IMR-90 (cell line): Measurements from ENCODE around the gene SNX30.

ENCODE experiments used
- BHLHE40 ChIP-seq: fragments of 150-350 bp; IDR thresholded peaks from 2 replicates; pipeline ENCODE4 v1.6.1; 2016; ENCODE audit warnings: mild to moderate bottlenecking, low read depth, low read length
- CEBPB ChIP-seq: IDR thresholded peaks from 2 replicates; pipeline ENCODE4 v1.6.1; 2012; ENCODE audit warnings: low read depth, low read length, improper control_type of control experiment
- ELK1 ChIP-seq: fragments of 150-350 bp; IDR thresholded peaks from 2 replicates; pipeline ENCODE4 v1.6.1; 2016; ENCODE audit warnings: low read depth, mild to moderate bottlenecking, low read length, moderate library complexity, borderline replicate concordance
- MXI1 ChIP-seq: IDR thresholded peaks from 2 replicates; pipeline ENCODE4 v1.6.1; 2012; ENCODE audit warnings: low read depth, mild to moderate bottlenecking, low read length, moderate library complexity, borderline replicate concordance
- POLR2A ChIP-seq: IDR thresholded peaks from 2 replicates; pipeline ENCODE4 v1.6.1; 2012; ENCODE audit warnings: mild to moderate bottlenecking, low read depth, low read length
- RAD21 ChIP-seq: IDR thresholded peaks from 2 replicates; pipeline ENCODE4 v1.6.1; 2012; ENCODE audit warnings: low read length, improper control_type of control experiment
- RFX5 ChIP-seq: IDR thresholded peaks from 2 replicates; pipeline ENCODE4 v1.8.0; 2012; ENCODE audit warnings: low read depth, mild to moderate bottlenecking, low read length, moderate library complexity
- SMC3 ChIP-seq: fragments of 150-350 bp; IDR thresholded peaks from 2 replicates; pipeline ENCODE4 v1.6.1; 2016; ENCODE audit warnings: low read depth, mild to moderate bottlenecking, antibody characterized with exemption, low read length, moderate library complexity
- TF ChIP-seq, protein P1 (sequence below): conservative IDR thresholded peaks from 2 replicates; pipeline ENCODE4 v1.5.1; 2012; ENCODE audit warnings: mild to moderate bottlenecking, low read depth, low read length, improper control_type of control experiment

DNA sequence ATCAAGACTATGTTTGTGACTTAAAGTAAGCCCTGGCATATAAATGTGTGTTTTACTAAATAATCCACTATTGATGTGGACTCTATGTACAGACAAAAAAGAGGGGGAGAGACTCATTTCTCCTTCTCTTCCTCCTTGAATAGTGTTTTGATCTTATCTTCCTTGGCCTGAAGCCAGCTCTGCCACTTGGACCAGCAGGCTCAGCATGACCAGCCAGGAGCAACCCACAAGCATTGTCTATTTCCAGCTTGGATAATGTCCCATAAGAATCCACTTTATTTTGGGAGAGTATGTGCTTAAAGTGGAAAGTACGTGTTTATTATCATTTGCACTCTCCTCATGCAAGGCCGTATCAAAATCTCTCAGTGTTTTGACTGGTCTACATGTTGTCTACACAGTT is 164.0 kb downstream of the SNX30 start:
- no peak for TF ChIP-seq RFX5
- no peak for TF ChIP-seq RAD21
- TF ChIP-seq, protein P1, sequence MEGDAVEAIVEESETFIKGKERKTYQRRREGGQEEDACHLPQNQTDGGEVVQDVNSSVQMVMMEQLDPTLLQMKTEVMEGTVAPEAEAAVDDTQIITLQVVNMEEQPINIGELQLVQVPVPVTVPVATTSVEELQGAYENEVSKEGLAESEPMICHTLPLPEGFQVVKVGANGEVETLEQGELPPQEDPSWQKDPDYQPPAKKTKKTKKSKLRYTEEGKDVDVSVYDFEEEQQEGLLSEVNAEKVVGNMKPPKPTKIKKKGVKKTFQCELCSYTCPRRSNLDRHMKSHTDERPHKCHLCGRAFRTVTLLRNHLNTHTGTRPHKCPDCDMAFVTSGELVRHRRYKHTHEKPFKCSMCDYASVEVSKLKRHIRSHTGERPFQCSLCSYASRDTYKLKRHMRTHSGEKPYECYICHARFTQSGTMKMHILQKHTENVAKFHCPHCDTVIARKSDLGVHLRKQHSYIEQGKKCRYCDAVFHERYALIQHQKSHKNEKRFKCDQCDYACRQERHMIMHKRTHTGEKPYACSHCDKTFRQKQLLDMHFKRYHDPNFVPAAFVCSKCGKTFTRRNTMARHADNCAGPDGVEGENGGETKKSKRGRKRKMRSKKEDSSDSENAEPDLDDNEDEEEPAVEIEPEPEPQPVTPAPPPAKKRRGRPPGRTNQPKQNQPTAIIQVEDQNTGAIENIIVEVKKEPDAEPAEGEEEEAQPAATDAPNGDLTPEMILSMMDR = no peak
- TF ChIP-seq POLR2A = no peak
- no peak for TF ChIP-seq ELK1
- TF ChIP-seq SMC3 = no peak
- no peak for TF ChIP-seq MXI1
- no peak for TF ChIP-seq CEBPB
- no peak for TF ChIP-seq BHLHE40
